HL-60 (cell line): ENCODE measurements around the gene DNAL4.

Source experiments
- DNase-seq, 2 experiments: peaks; one replicate each; pipeline ENCODE4 v3.0.0-alpha.2; 2010 to 2020; ENCODE audit warnings: low read depth in 1 of 2, low spot score in 1 of 2
- H3K27ac ChIP-seq: fragments of 250-450 bp; sonication (Bioruptor Pico); replicated peaks from 2 replicates; pipeline ENCODE4 v1.5.1; 2020; ENCODE audit warnings: mild to moderate bottlenecking, moderate library complexity
- H3K27me3 ChIP-seq: fragments of 250-450 bp; sonication (Bioruptor Pico); 2 replicates; pipeline ENCODE4 v1.5.1; 2021; ENCODE audit warnings: mild to moderate bottlenecking, moderate library complexity; ENCODE audit not compliant: insufficient read depth, poor library complexity, severe bottlenecking
- H3K4me3 ChIP-seq: replicated peaks from 2 replicates; pipeline ENCODE4 v1.5.1; 2011; ENCODE audit warnings: mild to moderate bottlenecking, control low read depth, low read length; ENCODE audit not compliant: insufficient read depth
- GABPA ChIP-seq: IDR thresholded peaks from 2 replicates; pipeline ENCODE4 v1.6.1; 2012; ENCODE audit warnings: low read depth
- POLR2AphosphoS5 ChIP-seq: IDR thresholded peaks from 2 replicates; pipeline ENCODE4 v1.6.1; 2012; ENCODE audit warnings: low read depth
- SPI1 ChIP-seq: IDR thresholded peaks from 2 replicates; pipeline ENCODE4 v1.6.1; 2012; ENCODE audit warnings: low read depth, mild to moderate bottlenecking, borderline replicate concordance
- TF ChIP-seq, protein P1 (sequence below): IDR thresholded peaks from 2 replicates; pipeline ENCODE4 v1.6.1; 2012; ENCODE audit warnings: low read depth; ENCODE audit not compliant: insufficient replicate concordance
- TF ChIP-seq, protein P2 (sequence below): IDR thresholded peaks from one replicate; pipeline ENCODE4 v1.5.1; 2011; ENCODE audit warnings: low read length, control low read depth, inconsistent platforms; ENCODE audit not compliant: insufficient read depth

DNAL4 gene

DNA sequence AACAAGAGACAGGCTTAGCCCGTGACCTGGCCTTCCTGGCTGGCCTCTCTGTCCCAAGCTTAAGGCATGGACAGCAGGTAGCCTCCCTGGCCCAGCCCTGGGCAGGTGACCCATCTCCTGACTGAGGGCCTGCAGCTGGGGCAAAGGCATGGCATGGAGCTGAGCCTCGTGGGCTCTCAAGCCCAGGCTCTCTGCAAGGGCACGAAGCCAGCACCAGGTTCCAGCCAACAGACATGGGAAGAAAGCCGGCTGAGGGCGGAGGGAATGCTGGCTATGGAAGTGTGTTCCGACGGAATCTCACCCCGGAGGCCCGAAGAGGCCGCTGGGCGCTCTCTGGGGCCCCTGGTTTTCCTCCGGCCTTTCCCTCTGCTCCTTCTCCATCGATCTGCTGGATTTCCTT lies 12.9 kb downstream of the DNAL4 start:
- Histone ChIP-seq H3K27ac (no peak overlapping the region), H3K27me3 (no peaks in the 10 kb centered on the region), H3K4me3 (no peak overlapping the region)
- TF ChIP-seq POLR2AphosphoS5 (no peak), GABPA (no peak), SPI1 (no peak)
- TF ChIP-seq, protein P1, sequence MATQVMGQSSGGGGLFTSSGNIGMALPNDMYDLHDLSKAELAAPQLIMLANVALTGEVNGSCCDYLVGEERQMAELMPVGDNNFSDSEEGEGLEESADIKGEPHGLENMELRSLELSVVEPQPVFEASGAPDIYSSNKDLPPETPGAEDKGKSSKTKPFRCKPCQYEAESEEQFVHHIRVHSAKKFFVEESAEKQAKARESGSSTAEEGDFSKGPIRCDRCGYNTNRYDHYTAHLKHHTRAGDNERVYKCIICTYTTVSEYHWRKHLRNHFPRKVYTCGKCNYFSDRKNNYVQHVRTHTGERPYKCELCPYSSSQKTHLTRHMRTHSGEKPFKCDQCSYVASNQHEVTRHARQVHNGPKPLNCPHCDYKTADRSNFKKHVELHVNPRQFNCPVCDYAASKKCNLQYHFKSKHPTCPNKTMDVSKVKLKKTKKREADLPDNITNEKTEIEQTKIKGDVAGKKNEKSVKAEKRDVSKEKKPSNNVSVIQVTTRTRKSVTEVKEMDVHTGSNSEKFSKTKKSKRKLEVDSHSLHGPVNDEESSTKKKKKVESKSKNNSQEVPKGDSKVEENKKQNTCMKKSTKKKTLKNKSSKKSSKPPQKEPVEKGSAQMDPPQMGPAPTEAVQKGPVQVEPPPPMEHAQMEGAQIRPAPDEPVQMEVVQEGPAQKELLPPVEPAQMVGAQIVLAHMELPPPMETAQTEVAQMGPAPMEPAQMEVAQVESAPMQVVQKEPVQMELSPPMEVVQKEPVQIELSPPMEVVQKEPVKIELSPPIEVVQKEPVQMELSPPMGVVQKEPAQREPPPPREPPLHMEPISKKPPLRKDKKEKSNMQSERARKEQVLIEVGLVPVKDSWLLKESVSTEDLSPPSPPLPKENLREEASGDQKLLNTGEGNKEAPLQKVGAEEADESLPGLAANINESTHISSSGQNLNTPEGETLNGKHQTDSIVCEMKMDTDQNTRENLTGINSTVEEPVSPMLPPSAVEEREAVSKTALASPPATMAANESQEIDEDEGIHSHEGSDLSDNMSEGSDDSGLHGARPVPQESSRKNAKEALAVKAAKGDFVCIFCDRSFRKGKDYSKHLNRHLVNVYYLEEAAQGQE: no peak
- TF ChIP-seq, protein P2, sequence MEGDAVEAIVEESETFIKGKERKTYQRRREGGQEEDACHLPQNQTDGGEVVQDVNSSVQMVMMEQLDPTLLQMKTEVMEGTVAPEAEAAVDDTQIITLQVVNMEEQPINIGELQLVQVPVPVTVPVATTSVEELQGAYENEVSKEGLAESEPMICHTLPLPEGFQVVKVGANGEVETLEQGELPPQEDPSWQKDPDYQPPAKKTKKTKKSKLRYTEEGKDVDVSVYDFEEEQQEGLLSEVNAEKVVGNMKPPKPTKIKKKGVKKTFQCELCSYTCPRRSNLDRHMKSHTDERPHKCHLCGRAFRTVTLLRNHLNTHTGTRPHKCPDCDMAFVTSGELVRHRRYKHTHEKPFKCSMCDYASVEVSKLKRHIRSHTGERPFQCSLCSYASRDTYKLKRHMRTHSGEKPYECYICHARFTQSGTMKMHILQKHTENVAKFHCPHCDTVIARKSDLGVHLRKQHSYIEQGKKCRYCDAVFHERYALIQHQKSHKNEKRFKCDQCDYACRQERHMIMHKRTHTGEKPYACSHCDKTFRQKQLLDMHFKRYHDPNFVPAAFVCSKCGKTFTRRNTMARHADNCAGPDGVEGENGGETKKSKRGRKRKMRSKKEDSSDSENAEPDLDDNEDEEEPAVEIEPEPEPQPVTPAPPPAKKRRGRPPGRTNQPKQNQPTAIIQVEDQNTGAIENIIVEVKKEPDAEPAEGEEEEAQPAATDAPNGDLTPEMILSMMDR: no peak
- no peak for DNase-seq

DNA sequence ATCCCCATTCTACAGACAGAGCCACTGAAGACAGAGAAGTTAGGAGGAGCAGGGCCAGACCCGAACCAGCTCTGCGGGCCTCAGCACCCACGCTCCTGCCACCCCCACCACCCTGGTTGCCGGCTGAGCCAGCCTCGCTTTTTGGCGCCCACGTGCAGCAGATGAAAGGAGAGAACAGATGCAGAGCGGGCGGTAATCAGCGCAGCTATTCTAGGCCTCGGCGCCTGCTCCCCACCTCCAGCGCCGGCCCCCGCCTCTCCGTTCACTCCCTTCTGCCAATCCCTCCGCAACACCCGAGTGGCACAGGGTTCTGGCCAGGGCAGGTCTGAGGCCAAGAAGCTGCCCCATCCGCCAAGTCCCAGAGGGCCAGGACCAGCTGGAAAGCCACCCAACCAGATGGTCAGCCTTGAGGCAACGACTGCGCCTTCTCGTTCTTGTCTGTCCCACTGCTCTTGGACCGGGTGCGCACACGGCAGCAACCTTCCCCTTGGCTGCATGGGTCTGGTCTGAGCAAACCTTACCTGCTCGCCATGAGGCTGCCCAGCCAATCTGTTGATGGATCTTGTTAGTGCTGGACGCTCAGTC lies 16.8 kb downstream of the DNAL4 start:
- H3K27me3 ChIP-seq: no peaks in the 10 kb centered on the region
- H3K4me3 ChIP-seq: no peak overlapping the region
- no peak overlapping the region for H3K27ac ChIP-seq
- no peak for TF ChIP-seq SPI1
- TF ChIP-seq, protein P2: no peak
- TF ChIP-seq GABPA: no peak
- DNase-seq: no peak

DNA sequence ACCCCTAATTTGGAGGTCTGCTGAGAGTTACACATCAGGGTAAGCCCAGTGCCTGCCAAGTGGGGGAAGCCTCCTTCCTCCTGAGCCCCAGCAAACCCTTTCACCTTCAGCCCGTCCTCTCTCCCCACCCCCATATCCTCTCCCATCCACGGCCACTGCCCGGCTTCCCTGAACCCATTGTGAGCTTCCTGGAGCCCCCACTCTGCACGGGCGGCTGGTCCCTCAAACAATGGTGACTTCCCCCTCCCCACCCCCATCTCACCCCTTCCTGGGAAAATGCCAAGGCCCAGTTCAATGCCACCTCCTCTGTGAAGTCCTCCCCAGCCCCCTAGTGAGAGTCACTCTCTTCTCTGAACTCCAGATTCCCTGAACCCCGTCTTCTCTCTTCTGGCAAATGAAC lies 17.9 kb downstream of the DNAL4 start:
- DNase-seq: no peak
- no peaks in the 10 kb centered on the region for H3K27me3 ChIP-seq
- no peak overlapping the region for H3K27ac ChIP-seq
- TF ChIP-seq, protein P2: no peak
- TF ChIP-seq SPI1 (no peak), POLR2AphosphoS5 (no peak), GABPA (no peak)
- TF ChIP-seq, protein P1: no peak
- no peak overlapping the region for H3K4me3 ChIP-seq

DNA sequence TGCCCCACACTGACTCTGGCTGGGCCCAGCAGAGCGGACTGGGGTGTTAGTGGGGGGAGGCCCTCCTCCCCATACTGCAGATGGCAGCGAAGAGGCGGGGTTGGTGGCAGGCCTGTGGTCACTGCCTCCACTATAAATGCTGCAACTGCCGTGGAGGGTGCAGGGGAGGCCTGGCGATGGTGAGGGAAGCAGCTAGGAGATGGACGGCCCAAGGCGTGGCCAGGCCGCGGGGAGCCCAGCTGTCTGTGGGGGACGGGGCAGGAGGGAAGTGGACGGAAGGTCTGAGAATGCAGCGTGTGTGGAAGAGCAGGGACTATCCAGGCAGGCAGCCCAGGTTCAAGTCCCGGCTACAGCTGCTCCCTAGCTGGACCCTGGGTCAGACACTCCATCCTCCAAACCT lies 18.3 kb downstream of the DNAL4 start:
- H3K4me3 ChIP-seq: no peak overlapping the region
- no peak overlapping the region for H3K27ac ChIP-seq
- TF ChIP-seq POLR2AphosphoS5 (no peak), SPI1 (no peak), GABPA (no peak)
- H3K27me3 ChIP-seq: no peaks in the 10 kb centered on the region
- DNase-seq: no peak
